Uterus (tissue), 4 donors: ENCODE results near the gene MCOLN2. TPM values are rescaled to one million over a fixed set of nuclear protein-coding genes. Genes with fewer than 3 reads are reported as not detected.
"Not testable (repeated sequence)": the region's sequence is repeated elsewhere in the genome, so short reads cannot be mapped to it uniquely, and the experiment has no call there.

Experiments used
- DNase-seq, 2 donors: peaks; one replicate each; pipeline ENCODE4 v3.0.0-alpha.2; 2019 to 2020
- H3K27ac ChIP-seq, 2 donors: fragments of 200-600 bp; sonication (generic); 1 replicate in 1 of 2; 2 replicates in 1 of 2; pipeline ENCODE4 v1.5.1; 2016 to 2018
- H3K27me3 ChIP-seq, 2 donors: fragments of 200-600 bp; sonication (generic); one replicate each; pipeline ENCODE4 v1.5.1; 2018 to 2019; ENCODE audit warnings: control low read depth in 1 of 2
- H3K36me3 ChIP-seq, 2 donors: fragments of 200-600 bp; sonication (generic); one replicate each; pipeline ENCODE4 v1.5.1; 2019; ENCODE audit warnings: control low read depth in 1 of 2
- H3K4me1 ChIP-seq, 2 donors: fragments of 200-600 bp; sonication (generic); one replicate each; pipeline ENCODE4 v1.5.1; 2018 to 2019; ENCODE audit warnings: control low read depth in 1 of 2
- H3K4me3 ChIP-seq, 2 donors: fragments of 200-600 bp; sonication (generic); 1 replicate in 1 of 2; 2 replicates in 1 of 2; pipeline ENCODE4 v1.5.1; 2018 to 2019; ENCODE audit warnings: mild to moderate bottlenecking in 1 of 2
- H3K9me3 ChIP-seq, 2 donors: fragments of 200-600 bp; sonication (generic); one replicate each; pipeline ENCODE4 v1.5.1; 2019; ENCODE audit warnings: control low read depth in 1 of 2
- POLR2A ChIP-seq, 2 donors: fragments of 450-650 bp; IDR thresholded peaks; one replicate each; pipeline ENCODE4 v1.6.1; 2016; ENCODE audit warnings: antibody characterized with exemption in 2 of 2, mild to moderate bottlenecking in 1 of 2, moderate library complexity in 1 of 2
- intact Hi-C: fragments of 100-400 bp; cut with DNase I; formaldehyde crosslinking; loops from one replicate; pipeline ENCODE4 v1.15.1; 2023; ENCODE audit warnings: low total_unique reads
- total RNA-seq, 4 donors: library from RNA; depleted of rRNA in 3 of 4; stranded (reverse); fragments of >200 nt in 3 of 4; gene quantifications; one replicate each; pipeline versions ENCODE4 v1.1.0 to v1.2.4, GENCODE V29; 2014 to 2023
- TF ChIP-seq, protein P1 (sequence below), 4 experiments: fragments of 200-600 bp in 2 of 4; fragments of 450-650 bp in 2 of 4; sonication (generic) in 2 of 4; IDR thresholded peaks; one replicate each; pipeline ENCODE4 v1.5.1; 2016 to 2019; ENCODE audit warnings: antibody characterized with exemption in 4 of 4, mild to moderate bottlenecking in 2 of 4, moderate library complexity in 1 of 4
- donor health status: DM: yes; HTN: yes; CAD: no.

MCOLN2 gene
- total RNA-seq, 4 donors from 2014 or later = 0.73 to 10.3 TPM; not detected in 2

DNA sequence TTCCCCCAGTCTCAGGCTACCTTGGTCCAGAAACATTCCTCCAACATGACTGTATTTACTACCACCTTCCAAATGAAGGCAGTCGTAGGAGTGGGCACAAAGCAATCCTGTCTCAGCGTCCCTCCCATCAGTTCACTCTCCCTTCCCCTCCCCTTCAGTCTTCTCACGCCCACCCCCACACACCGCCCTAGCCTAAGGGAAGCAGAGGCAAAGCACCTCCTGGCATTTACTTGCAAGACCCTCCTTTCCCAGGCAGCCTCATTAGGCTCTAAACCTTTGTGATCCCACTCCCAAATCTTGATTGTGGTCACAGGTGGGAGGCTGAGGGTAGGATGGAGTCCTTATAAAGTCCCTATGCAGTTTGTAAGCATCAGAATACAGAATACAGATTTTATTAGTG, 80.0 kb downstream of the MCOLN2 start:
- intact Hi-C loops = no loop called here
- H3K27ac ChIP-seq = no peak overlapping the region
- H3K9me3 ChIP-seq = no peaks in the 10 kb centered on the region
- no peak overlapping the region for H3K4me3 ChIP-seq
- H3K27me3 ChIP-seq = no peaks in the 10 kb centered on the region
- no peak for TF ChIP-seq POLR2A (IDR thresholded peaks at IDR 0.05)
- TF ChIP-seq, protein P1, sequence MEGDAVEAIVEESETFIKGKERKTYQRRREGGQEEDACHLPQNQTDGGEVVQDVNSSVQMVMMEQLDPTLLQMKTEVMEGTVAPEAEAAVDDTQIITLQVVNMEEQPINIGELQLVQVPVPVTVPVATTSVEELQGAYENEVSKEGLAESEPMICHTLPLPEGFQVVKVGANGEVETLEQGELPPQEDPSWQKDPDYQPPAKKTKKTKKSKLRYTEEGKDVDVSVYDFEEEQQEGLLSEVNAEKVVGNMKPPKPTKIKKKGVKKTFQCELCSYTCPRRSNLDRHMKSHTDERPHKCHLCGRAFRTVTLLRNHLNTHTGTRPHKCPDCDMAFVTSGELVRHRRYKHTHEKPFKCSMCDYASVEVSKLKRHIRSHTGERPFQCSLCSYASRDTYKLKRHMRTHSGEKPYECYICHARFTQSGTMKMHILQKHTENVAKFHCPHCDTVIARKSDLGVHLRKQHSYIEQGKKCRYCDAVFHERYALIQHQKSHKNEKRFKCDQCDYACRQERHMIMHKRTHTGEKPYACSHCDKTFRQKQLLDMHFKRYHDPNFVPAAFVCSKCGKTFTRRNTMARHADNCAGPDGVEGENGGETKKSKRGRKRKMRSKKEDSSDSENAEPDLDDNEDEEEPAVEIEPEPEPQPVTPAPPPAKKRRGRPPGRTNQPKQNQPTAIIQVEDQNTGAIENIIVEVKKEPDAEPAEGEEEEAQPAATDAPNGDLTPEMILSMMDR (IDR thresholded peaks at IDR 0.05) = no peak
- H3K36me3 ChIP-seq = no peaks in the 10 kb centered on the region
- H3K4me1 ChIP-seq = no peaks in the 10 kb centered on the region
- no peak for DNase-seq

GRCh38 chr1:84913555-84913892, 83.4 kb downstream of the MCOLN2 start:
- H3K27me3 ChIP-seq = no peaks in the 10 kb centered on the region
- TF ChIP-seq, protein P1 (IDR thresholded peaks at IDR 0.05) = no peak
- TF ChIP-seq POLR2A (IDR thresholded peaks at IDR 0.05) = no peak
- no peak overlapping the region for H3K4me3 ChIP-seq
- no peaks in the 10 kb centered on the region for H3K4me1 ChIP-seq
- H3K27ac ChIP-seq = no peak overlapping the region
- intact Hi-C loops = no loop called here
- no peaks in the 10 kb centered on the region for H3K36me3 ChIP-seq
- DNase-seq = no peak
- no peaks in the 10 kb centered on the region for H3K9me3 ChIP-seq

- Histone ChIP-seq H3K27me3 (no peaks in the 10 kb centered on the region), H3K4me1 (no peaks in the 10 kb centered on the region), H3K4me3 (no peak overlapping the region), H3K9me3 (no peaks in the 10 kb centered on the region), H3K27ac (no peak overlapping the region), H3K36me3 (no peaks in the 10 kb centered on the region)
- intact Hi-C loops = no loop called here
- TF ChIP-seq, protein P1 (IDR thresholded peaks at IDR 0.05) = no peak
- no peak for TF ChIP-seq POLR2A (IDR thresholded peaks at IDR 0.05)
- no peak for DNase-seq
Observed at GRCh38 chr1:84912726-84913554, 84.0 kb downstream of the MCOLN2 start.

DNA sequence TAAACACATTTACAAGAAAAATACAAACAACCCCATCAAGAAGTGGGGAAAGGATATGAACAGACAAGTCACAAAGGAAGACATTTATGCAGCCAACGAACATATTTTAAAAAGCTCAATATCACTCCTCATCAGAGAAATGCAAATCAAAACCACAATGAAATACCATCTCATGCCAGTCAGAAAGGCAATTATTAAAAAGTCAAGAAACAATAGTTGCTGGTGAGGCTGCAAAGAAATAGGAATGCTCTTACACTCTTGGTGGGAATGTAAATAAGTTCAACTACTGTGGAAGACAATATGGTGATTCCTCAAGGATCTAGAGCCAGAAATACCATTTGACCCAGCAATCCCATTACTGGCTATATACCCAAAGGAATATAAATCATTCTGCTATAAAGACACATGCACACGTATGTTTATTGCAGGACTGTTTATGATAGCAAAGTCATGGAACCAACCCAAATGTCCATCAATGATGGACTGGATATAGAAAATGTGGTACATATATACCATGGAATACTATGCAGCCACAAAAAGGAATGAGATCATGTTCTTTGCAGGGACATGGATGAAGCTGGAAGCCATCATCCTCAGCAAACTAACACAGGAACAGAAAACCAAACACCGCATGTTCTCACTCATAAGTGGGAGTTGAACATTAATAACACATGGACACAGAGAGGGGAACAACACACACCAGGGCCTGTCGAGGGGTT, 88.0 kb downstream of the MCOLN2 start:
- DNase-seq, H3K27ac ChIP-seq, H3K9me3 ChIP-seq, intact Hi-C loops, H3K27me3 ChIP-seq, H3K4me1 ChIP-seq, H3K36me3 ChIP-seq, H3K4me3 ChIP-seq: not testable (repeated sequence)

GRCh38 chr1:84907095-84907827, 89.7 kb downstream of the MCOLN2 start:
- intact Hi-C loops = no loop called here
- no peak for TF ChIP-seq POLR2A (IDR thresholded peaks at IDR 0.05)
- TF ChIP-seq, protein P1 (IDR thresholded peaks at IDR 0.05) = no peak

DNA sequence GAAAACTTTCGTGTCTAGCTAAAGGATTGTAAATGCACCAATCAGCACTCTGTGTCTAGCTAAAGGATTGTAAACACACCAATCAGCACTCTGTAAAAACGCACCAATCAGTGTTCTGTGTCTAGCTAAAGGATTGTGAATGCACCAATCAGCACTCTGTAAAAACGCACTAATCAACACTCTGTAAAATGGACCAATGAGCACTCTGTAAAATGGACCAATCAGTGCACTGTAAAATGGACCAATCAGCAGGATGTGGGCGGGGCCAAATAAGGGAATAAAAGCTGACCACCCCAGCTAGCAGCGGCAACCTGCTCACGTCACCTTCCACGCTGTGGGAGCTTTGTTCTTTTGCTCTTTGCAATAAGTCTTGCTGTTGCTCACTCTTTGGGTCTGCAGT, 94.2 kb downstream of the MCOLN2 start:
- H3K36me3 ChIP-seq, H3K4me3 ChIP-seq, H3K9me3 ChIP-seq, H3K27me3 ChIP-seq, DNase-seq, H3K27ac ChIP-seq, intact Hi-C loops, H3K4me1 ChIP-seq: not testable (repeated sequence)

More at GRCh38 chr1:84907095-84907827, 89.7 kb downstream of the MCOLN2 start:
- H3K27me3 ChIP-seq = no peaks in the 10 kb centered on the region
- H3K4me1 ChIP-seq = no peaks in the 10 kb centered on the region
- DNase-seq = no peak
- H3K9me3 ChIP-seq = no peaks in the 10 kb centered on the region
- H3K36me3 ChIP-seq = no peaks in the 10 kb centered on the region
- H3K27ac ChIP-seq = no peak overlapping the region
- H3K4me3 ChIP-seq = no peak overlapping the region
